Astrocyte (in vitro differentiated cells and primary cell): ENCODE results near the gene ESAM. TPM values are rescaled to one million over a fixed set of nuclear protein-coding genes. Genes with fewer than 3 reads are reported as not detected.

ENCODE experiments used
- DNase-seq: peaks from one replicate; pipeline ENCODE4 v3.0.0-alpha.2; 2010; ENCODE audit warnings: low read depth
- FAIRE-seq: peaks from 2 replicates; lab custom pipeline; 2011; peaks lifted over from hg19 to GRCh38; lab: Jason Lieb, UNC
- H2AFZ ChIP-seq: 2 replicates; pipeline ENCODE4 v1.6.0; 2012; ENCODE audit warnings: low read depth, low read length, inconsistent platforms
- H3K27ac ChIP-seq: 2 replicates; pipeline ENCODE4 v1.5.1; 2011; ENCODE audit warnings: low read depth, low read length, inconsistent platforms
- H3K27me3 ChIP-seq: 2 replicates; pipeline ENCODE4 v1.6.0; 2011; ENCODE audit warnings: low read length, inconsistent platforms; ENCODE audit not compliant: insufficient read depth
- H3K36me3 ChIP-seq: 2 replicates; pipeline ENCODE4 v1.5.1; 2011; ENCODE audit warnings: low read length, inconsistent platforms; ENCODE audit not compliant: insufficient read depth
- H3K4me1 ChIP-seq: 2 replicates; pipeline ENCODE4 v1.5.1; 2011; ENCODE audit warnings: low read length, inconsistent platforms; ENCODE audit not compliant: insufficient read depth
- H3K4me2 ChIP-seq: 2 replicates; pipeline ENCODE4 v1.6.0; 2012; ENCODE audit warnings: low read length, inconsistent platforms
- H3K4me3 ChIP-seq: 2 replicates; pipeline ENCODE4 v1.5.1; 2011; ENCODE audit warnings: low read depth, mild to moderate bottlenecking, low read length, inconsistent platforms; ENCODE audit not compliant: insufficient read depth
- H3K79me2 ChIP-seq: 2 replicates; pipeline ENCODE4 v1.6.0; 2012; ENCODE audit warnings: mild to moderate bottlenecking, low read length, inconsistent platforms; ENCODE audit not compliant: insufficient read depth
- H3K9ac ChIP-seq: 2 replicates; pipeline ENCODE4 v1.6.0; 2012; ENCODE audit warnings: mild to moderate bottlenecking, low read length, inconsistent platforms
- H3K9me3 ChIP-seq: 2 replicates; pipeline ENCODE4 v1.5.1; 2012; ENCODE audit warnings: low read depth, mild to moderate bottlenecking, low read length, inconsistent platforms; ENCODE audit not compliant: insufficient read depth
- H4K20me1 ChIP-seq: 2 replicates; pipeline ENCODE4 v1.6.0; 2012; ENCODE audit warnings: low read length, inconsistent platforms; ENCODE audit not compliant: insufficient read depth
- H3K27ac Mint-ChIP-seq: one replicate; pipeline ENCODE4 v1.8.0; 2021; ENCODE audit warnings: mild to moderate bottlenecking, mixed read lengths; ENCODE audit not compliant: unreplicated experiment
- H3K27me3 Mint-ChIP-seq: one replicate; pipeline ENCODE4 v1.8.0; 2021; ENCODE audit warnings: low read depth, mixed read lengths; ENCODE audit not compliant: unreplicated experiment
- H3K36me3 Mint-ChIP-seq: one replicate; pipeline ENCODE4 v1.8.0; 2021; ENCODE audit warnings: low read depth, mixed read lengths; ENCODE audit not compliant: unreplicated experiment
- H3K4me1 Mint-ChIP-seq: one replicate; pipeline ENCODE4 v1.8.0; 2021; ENCODE audit warnings: low read depth, mixed read lengths; ENCODE audit not compliant: unreplicated experiment
- H3K4me3 Mint-ChIP-seq: one replicate; pipeline ENCODE4 v1.8.0; 2021; ENCODE audit warnings: mild to moderate bottlenecking, moderate library complexity, mixed read lengths; ENCODE audit not compliant: unreplicated experiment
- H3K9me3 Mint-ChIP-seq: one replicate; pipeline ENCODE4 v1.8.0; 2021; ENCODE audit warnings: mild to moderate bottlenecking, mixed read lengths; ENCODE audit not compliant: unreplicated experiment
- CTCF ChIP-seq: IDR thresholded peaks from 2 replicates; pipeline ENCODE4 v1.5.1; 2011; ENCODE audit warnings: low read depth, mild to moderate bottlenecking, inconsistent platforms, low read length, moderate library complexity; ENCODE audit not compliant: insufficient read depth
- EZH2 ChIP-seq: IDR thresholded peaks from 2 replicates; pipeline ENCODE4 v1.6.1; 2012; ENCODE audit warnings: mild to moderate bottlenecking, low read length, inconsistent platforms; ENCODE audit not compliant: insufficient read depth
- total RNA-seq: library from RNA; stranded (reverse); gene quantifications from 2 replicates; pipeline ENCODE4 v1.2.1, GENCODE V29; 2021

Gene ESAM
- total RNA-seq, 1 donor from 2014 or later: 22.0 TPM

DNA sequence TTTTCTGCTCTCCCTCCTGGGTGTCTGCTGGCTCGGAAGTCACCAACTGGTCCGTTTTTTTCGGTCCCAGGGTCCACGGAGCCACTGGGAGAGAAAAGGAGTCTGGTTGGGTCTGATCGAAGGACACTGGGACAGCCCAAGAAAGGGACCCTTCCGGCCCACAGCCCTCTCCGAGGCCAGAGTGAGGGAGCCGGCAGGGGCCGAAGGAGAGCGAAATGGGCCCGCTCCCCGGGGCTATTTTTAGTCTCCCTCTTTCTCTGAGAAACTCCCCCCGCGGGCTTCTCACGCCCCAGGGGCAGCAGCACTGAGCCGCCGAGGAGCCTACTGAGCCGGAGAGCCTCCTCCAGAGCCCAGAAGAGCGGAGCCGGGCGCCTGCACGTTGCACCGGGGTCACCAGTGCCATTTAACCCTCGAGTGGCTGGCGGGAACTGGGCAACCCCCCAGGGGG lies 1.9 kb downstream of the ESAM start:
- no peak for TF ChIP-seq EZH2
- TF ChIP-seq CTCF: no peak
- H3K9ac ChIP-seq: no peak overlapping the region
- peaks cover 14% of the 10 kb centered on the region for H3K4me1 ChIP-seq
- peaks cover 34% of the 10 kb centered on the region for H3K27me3 ChIP-seq
- no peaks in the 10 kb centered on the region for H3K9me3 Mint-ChIP-seq
- no peaks in the 10 kb centered on the region for H3K79me2 ChIP-seq
- H3K27ac ChIP-seq: no peak overlapping the region
- peaks cover 8% of the 10 kb centered on the region for H3K36me3 Mint-ChIP-seq
- H3K9me3 ChIP-seq: no peaks in the 10 kb centered on the region
- H3K4me3 Mint-ChIP-seq: peak overlapping the region; percentile 70
- peak overlapping the region; percentile 69 for H3K27ac Mint-ChIP-seq
- H3K4me1 Mint-ChIP-seq: peaks cover 16% of the 10 kb centered on the region
- H3K36me3 ChIP-seq: peaks cover 4% of the 10 kb centered on the region
- peaks cover 36% of the 10 kb centered on the region for H4K20me1 ChIP-seq
- H3K4me3 ChIP-seq: no peak overlapping the region
- H2AFZ ChIP-seq: no peak overlapping the region
- no peak overlapping the region for H3K4me2 ChIP-seq
- no peak for DNase-seq
- FAIRE-seq: no peak
- H3K27me3 Mint-ChIP-seq: peaks cover 42% of the 10 kb centered on the region

- Histone ChIP-seq H3K4me1 (peaks cover 18% of the 10 kb centered on the region), H3K4me2 (peak overlapping the region; percentile 91), H3K79me2 (no peaks in the 10 kb centered on the region), H3K27me3 (peaks cover 34% of the 10 kb centered on the region), H3K9ac (no peak overlapping the region), H3K27ac (no peak overlapping the region), H2AFZ (peak overlapping the region; percentile 55), H3K36me3 (peaks cover 4% of the 10 kb centered on the region), H3K4me3 (no peak overlapping the region), H4K20me1 (peaks cover 36% of the 10 kb centered on the region), H3K9me3 (no peaks in the 10 kb centered on the region)
- TF ChIP-seq EZH2 (peak; percentile 63), CTCF (no peak)
- Mint-ChIP-seq H3K27ac (peak overlapping the region; percentile 69), H3K27me3 (peaks cover 42% of the 10 kb centered on the region), H3K36me3 (peaks cover 5% of the 10 kb centered on the region), H3K9me3 (no peaks in the 10 kb centered on the region), H3K4me1 (peaks cover 22% of the 10 kb centered on the region), H3K4me3 (peak overlapping the region; percentile 70)
- DNase-seq (no peak), FAIRE-seq (no peak)
Observed at GRCh38 chr11:124759266-124760204, 2.6 kb downstream of the ESAM start.
